RPMI7951 (cell line): ENCODE measurements around the gene SAA2. TPM values are rescaled to one million over a fixed set of nuclear protein-coding genes. Genes with fewer than 3 reads are reported as not detected.
"Not testable (repeated sequence)": the region's sequence is repeated elsewhere in the genome, so short reads cannot be mapped to it uniquely, and the experiment has no call there.

Experiments used
- DNase-seq: peaks from one replicate; pipeline ENCODE4 v3.0.0-alpha.2; 2012; ENCODE audit warnings: low read depth
- total RNA-seq: library from RNA; depleted of rRNA; stranded (reverse); fragments of >200 nt; shearing (Covaris generic); gene quantifications from 2 replicates; pipeline ENCODE4 v1.2.3, GENCODE V29; 2014; rRNA removed

Gene SAA2
- 0.20 and 0.84 TPM in 2 replicates for total RNA-seq

- DNase-seq, result peak; percentile 21
These were observed at the start of gene SAA2 for GRCh38 chr11:18248561-18248960. TSS of gene SAA2 (minus strand) at chr11:18248668. CDS start at chr11:18248011, 657 bp downstream.

GRCh38 chr11:18295316-18295715 lies 46.8 kb upstream of the SAA2 start:
- no peak for DNase-seq

DNA sequence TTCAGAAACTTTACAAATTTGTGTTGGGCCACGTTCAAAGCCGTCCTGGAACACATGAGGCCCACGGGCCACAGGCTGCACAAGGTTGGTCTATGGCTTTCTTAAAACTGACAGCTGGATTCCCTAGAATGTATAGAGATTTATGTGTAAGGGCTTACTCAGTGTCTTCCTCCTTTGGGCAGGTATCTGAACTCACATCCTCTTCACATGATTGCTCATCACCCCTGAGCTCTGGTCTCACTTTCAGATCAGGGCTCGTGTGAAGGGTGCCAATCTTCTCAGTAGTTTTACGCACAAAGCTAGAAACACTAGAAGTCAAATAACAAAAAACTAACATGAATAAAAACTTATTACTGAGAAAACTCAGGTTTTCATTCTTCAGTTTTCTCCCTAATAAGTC lies 46.4 kb upstream of the SAA2 start:
- DNase-seq, result no peak

DNA sequence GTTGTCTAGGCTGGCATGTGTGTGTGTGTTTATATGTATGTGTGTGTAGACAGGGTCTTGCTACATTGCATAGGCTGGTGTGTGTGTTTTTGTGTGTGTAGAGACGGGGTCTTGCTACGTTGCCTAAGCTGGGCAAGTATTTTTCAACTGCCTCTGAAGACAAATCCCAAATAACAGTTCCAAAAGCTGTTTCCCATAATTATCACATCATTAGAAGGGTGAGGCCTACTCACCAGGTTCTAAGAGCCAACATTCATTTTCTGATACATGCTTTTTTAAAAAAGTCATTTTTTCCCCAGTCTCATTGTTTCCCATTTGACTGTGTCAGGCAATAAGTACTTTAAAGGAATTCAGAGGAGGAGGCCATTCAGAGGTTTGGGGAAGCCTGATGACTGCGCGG lies 40.4 kb upstream of the SAA2 start:
- no peak for DNase-seq

- no peak for DNase-seq
These were observed 37.4 kb upstream of the SAA2 start for GRCh38 chr11:18285841-18286240.

GRCh38 chr11:18282626-18283025 lies 34.2 kb upstream of the SAA2 start:
- no peak for DNase-seq

GRCh38 chr11:18280438-18281045 lies 32.1 kb upstream of the SAA2 start:
- no peak for DNase-seq

- no peak for DNase-seq
These were observed 29.2 kb upstream of the SAA2 start for GRCh38 chr11:18277565-18278271.

DNA sequence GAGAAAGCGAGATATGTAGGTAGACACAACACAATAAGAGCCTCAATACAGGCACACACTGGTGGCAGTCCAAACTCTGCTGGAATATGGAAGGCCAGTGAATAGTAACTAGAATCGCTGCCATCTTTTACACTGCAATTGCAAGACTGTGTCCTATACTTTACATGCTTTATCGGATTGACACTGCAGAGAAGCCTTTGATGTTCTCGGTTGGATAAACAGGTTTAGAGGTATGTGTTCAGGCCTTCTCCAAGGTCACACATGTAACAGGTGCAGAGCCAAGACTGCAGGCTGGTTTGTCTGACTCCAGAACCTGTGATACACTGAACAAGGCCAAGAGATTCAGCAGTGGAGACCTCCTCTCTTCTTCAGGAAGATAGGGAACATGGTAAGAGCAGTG lies 22.7 kb upstream of the SAA2 start:
- DNase-seq, result no peak

- DNase-seq, result no peak
These were observed 21.6 kb upstream of the SAA2 start for GRCh38 chr11:18270102-18270501.

DNA sequence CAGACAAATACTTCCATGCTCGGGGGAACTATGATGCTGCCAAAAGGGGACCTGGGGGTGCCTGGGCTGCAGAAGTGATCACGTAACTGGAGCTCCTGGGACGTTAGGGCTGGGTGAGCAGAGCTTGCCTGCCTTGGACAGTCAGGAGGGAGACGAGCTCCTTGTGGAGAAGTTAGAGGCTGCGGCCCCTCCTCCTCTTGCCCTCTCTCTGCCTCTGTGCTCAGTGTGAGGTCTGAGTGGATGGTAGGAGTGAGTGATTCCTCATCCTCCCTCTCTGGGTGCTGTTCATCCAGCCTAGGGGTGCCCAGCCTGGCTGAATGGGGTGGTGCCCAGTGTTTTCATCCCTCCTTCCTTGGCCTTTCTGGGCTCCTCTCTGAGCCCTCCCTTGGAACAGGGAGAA lies 20.8 kb upstream of the SAA2 start:
- DNase-seq, result not testable (repeated sequence)

DNA sequence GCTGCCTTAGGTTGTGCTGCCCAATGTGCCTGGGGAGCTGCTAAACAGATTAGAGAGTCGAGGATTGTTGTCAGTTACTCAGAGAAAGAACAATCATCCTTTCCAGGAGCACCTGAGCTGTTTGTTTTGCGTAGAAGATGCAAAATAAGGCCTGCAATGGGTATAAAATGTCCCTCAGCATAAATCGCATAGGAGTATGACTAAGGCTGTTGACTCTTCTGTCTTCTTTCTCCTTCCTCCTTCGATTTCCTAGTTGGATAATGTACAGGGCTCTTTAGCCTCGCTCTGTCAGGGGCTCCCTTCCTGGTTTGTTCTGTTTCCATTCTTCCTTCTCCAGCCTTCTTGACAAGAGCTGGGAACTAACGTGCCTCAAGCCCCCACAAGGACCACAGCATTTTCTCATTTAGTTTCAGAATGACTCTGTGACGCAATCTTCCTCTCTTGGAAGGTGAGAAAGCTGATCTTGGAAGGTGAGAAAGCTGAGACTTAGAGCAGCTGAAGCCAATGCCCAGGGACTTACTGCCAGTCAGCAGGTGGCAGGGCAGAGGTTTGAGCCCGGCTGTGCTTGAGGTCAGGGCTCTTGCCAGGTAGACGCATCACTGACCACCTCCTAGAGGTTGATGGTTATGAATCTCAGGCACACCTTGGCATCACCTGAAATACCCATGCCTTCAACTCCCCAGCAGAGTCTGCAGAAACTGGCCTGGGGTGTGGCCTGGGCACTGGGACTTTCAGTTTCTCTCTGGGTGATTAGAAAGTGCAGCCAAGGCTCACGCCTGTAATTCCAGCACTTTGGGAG lies 19.1 kb upstream of the SAA2 start:
- DNase-seq, result not testable (repeated sequence)

GRCh38 chr11:18265949-18266348 lies 17.5 kb upstream of the SAA2 start, which contains the start of gene SAA1:
TSS of gene SAA1 (plus strand) at chr11:18266264. CDS start at chr11:18266888, 624 bp downstream.
- peak; percentile 28 for DNase-seq

GRCh38 chr11:18264677-18265555 lies 16.4 kb upstream of the SAA2 start:
- DNase-seq, result no peak

- no peak for DNase-seq
These were observed 15.6 kb upstream of the SAA2 start for GRCh38 chr11:18264035-18264434.

GRCh38 chr11:18262681-18263350 lies 14.3 kb upstream of the SAA2 start:
- DNase-seq, result not testable (repeated sequence)

- DNase-seq, result no peak
These were observed 13.3 kb upstream of the SAA2 start for GRCh38 chr11:18261721-18262120.

- DNase-seq, result no peak
These were observed 10.8 kb upstream of the SAA2 start for GRCh38 chr11:18259259-18259658.

- DNase-seq, result no peak
These were observed 6.4 kb upstream of the SAA2 start for GRCh38 chr11:18254781-18255361.

- no peak for DNase-seq
These were observed 5.4 kb upstream of the SAA2 start for GRCh38 chr11:18253778-18254338.
